GM19328 (cell line): Measurements from ENCODE around the gene HIVEP3.
"Not testable (repeated sequence)": the region's sequence is repeated elsewhere in the genome, so short reads cannot be mapped to it uniquely, and the experiment has no call there.

Experiments
- ATAC-seq: cut with Tn5 transposase; IDR thresholded peaks from one replicate; pipeline ENCODE4 v1.9.1; 2021; ENCODE audit warnings: mild to moderate bottlenecking, moderate library complexity; ENCODE audit not compliant: unreplicated experiment

HIVEP3 gene

DNA sequence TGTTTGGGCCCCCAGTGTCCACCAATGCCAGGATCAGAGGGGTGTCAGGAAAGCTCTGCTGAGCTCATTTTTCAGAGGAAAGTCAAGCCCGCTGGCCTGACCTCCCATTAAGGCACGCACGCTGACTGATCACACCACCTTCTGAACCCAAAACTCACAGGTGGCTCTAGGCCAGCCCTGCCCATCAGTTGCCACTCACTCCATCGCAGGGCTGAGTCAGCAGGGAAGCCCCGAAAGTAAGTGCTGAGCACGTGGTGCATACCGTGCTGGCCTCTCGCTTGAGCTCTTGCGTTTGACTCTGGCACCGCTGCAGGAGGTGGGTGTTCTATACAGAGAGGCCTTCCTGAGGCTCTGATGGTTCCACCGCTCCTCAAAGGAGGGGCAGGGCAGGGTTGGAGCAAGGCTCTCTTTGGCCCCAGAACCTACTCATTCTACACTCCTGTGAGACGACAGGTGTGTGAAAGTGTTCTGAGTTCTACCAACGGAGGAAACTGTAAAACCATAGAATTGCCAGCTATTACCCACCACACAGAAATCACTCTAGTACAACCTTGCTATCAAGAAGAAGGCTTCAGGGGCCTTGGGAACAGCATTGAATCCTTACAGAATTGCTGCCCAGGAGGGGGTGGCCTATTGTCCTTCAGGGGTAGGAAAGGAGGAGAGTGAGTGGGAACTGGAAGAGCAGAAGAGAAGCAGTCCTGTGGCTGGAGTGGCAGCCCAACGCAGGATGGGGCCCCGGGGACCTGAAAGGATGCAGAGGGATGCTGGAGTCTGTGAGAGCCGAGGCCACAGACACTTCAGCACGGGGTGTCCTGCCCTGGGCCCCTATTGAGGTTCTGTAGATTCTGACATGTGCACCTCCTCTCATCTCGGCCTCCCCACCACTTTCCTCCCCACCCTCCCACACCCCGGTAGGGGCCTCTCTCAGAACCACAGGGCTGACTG, 219.5 kb downstream of the HIVEP3 start:
- ATAC-seq = peak; percentile 65

- no peak for ATAC-seq
Observed at GRCh38 chr1:41696381-41696780, 222.3 kb downstream of the HIVEP3 start.

GRCh38 chr1:41695118-41695745, 223.5 kb downstream of the HIVEP3 start:
- ATAC-seq = no peak

GRCh38 chr1:41691966-41692365, 226.8 kb downstream of the HIVEP3 start:
- not testable (repeated sequence) for ATAC-seq

GRCh38 chr1:41691424-41691823, 227.3 kb downstream of the HIVEP3 start:
- ATAC-seq = no peak

DNA sequence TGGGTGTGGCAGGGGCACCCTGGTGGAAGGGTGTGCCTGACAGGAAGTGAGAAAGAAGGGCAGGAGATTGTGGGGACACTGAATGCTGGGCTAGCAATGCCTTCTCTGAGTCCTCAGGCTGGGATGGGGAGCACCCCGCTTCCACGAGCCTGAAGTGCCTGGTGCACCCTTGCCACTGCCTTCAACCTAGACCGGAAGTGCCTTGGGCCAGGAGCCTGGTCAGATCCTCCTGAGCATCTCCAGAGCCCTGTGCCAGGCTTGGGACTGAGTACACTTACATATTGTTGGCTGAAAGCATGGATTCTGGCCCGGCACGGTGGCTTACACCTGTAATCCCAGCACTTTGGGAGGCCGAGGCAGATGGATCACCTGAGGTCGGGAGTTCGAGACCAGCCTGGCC, 228.4 kb downstream of the HIVEP3 start:
- ATAC-seq = no peak

DNA sequence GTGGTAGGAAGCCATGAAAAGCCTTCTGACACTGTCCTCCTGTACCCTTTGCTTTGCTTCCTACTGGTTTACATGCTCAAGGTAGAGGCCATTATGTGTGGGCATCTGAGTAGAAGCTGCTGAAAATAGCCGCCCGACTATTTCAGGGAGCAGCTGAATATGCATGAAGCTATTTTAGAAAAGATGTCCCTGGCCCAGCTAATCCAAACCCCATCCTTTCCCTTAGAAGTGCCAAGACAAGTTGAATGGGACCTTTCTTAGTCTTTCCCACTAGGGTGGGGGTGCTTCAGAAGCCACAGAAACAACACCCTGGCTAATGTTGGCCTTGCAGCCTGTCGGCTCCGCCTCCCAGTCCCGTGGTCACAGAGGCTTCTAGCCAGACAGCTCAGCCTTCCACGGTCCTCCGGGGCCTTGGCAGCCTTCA, 229.2 kb downstream of the HIVEP3 start:
- no peak for ATAC-seq

- ATAC-seq = no peak
Observed at GRCh38 chr1:41689139-41689538, 229.6 kb downstream of the HIVEP3 start.

GRCh38 chr1:41687007-41687406, 231.7 kb downstream of the HIVEP3 start:
- ATAC-seq = no peak

DNA sequence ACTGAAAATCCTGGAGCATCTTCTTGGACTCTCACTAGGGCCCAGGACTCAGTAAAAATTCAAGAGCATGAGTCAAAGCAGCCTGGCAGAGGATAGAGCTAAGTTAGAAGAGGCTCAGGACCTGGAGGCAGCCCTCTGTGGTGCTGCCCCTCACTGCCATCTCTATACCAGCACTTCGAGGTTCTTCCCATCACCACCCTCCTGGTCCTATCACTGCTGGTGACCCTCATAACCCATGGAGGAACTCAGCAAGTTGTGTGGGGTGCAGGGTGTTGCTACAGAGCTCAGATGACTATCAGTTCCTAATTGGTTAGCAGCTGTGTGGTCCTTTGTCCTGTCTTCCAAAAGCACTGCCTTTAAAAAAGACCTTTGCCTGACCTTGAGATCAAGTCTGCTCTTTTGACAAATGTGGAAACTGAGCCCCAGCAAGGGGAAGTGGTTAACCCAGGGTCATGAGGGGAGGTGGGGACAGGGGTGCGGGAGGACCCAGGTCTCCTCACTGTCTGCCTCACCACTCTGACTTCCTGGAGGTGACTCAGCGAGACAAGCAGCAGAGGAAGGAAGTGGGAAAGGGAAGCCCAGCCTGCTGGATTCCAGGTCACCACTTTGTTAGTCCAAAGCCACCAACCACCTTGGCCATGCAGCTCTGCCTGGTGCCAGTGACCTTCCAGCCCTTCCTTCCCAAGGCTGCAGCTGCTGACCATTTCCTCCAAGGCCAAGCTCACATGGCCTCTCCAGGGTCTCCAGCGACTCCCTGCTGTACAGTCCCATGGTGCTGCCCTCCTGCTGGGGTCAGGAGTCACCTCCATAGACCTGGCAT, 234.8 kb downstream of the HIVEP3 start:
- no peak for ATAC-seq

GRCh38 chr1:41682845-41683625, 235.7 kb downstream of the HIVEP3 start:
- ATAC-seq = no peak

DNA sequence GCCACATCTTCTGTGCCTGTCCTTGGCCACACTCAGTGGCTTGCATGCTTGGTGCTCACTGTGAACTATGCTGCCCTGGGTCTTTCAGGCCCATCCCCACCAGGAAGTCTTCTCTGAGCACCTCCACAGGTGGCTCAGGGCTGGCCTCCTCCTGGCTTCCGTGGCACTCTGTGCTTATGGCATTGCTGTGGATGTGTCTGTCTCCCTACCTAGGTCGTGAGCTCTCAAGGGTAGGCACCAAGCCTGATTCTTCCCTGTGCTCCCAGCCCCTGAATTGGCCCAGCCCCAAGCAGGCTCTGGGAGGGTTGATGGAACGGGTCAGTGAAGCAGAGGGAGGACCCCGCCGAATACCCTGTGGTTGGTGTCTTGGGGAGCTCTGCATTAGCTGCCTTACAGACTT, 236.6 kb downstream of the HIVEP3 start:
- ATAC-seq = no peak

GRCh38 chr1:41681331-41682098, 237.2 kb downstream of the HIVEP3 start:
- no peak for ATAC-seq

- no peak for ATAC-seq
Observed at GRCh38 chr1:41679994-41680393, 238.7 kb downstream of the HIVEP3 start.

- no peak for ATAC-seq
Observed at GRCh38 chr1:41679531-41679930, 239.2 kb downstream of the HIVEP3 start.

DNA sequence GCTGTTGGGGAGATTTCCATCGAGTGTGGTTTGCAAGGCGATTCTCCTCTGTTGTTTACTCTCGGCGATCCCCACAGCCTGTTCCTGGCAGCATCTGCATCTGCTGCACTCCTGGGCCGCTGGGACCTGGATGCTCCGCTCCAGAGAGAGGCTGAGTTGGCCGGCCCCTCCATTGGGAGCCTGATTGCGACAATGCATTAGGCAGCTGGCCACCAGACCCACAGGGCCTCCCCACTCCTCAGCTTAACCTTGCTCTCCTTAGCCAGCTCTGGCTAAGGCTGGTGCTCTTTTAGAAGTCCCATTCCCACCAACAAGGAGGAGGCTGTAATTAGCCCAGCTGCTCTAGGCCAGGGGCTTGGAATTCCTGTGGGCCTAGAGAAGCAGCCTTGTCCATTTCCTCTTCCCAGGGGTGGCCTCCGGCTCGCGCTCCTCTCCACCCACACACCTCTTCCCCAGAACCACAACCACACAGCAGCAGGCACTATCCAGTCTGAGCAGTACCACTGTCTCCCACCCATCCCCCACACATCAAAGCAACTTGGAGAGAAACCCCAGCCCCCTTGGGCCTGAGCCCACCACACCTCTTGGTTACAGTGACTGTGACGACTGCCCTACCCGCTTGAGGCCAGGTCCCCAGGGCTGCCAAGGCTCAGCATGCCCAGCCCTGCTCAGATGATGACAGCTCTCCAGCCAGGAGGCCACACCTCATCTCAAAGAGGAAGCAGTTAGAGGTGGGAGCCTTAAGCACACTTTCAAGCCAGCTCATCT, 240.4 kb downstream of the HIVEP3 start:
- no peak for ATAC-seq

GRCh38 chr1:41677620-41678019, 241.1 kb downstream of the HIVEP3 start:
- ATAC-seq = no peak

DNA sequence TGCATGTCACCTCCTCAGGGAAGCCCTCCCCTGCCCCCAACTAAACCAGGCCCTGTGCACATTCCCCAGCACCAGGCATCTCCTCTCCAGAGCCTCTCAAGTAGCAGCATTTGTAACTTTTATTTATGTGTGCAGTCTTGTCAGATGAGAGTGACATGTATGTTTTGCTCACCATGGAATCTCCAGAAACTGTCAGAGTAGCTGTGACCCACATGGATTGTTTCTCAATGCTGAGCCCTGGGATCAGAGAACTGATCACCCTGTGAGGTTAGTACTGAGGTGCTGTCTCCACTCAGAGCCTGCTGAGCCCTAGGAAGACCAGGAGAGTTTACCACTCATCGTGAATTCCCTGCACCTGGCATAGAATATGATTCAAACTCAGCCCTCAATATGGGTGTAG, 243.3 kb downstream of the HIVEP3 start:
- ATAC-seq = no peak

GRCh38 chr1:41674522-41674921, 244.2 kb downstream of the HIVEP3 start:
- ATAC-seq = no peak
